ENCODE results near the gene PTPDC1. TPM values are rescaled to one million over a fixed set of nuclear protein-coding genes. Genes with fewer than 3 reads are reported as not detected.
A peak's percentile ranks its signal among the peaks of the same experiment; 100 is the strongest.

The PTPDC1 gene
- total and polyA plus RNA-seq, 9 of the 15 experiments (the other 6 are each of a cell fraction or from before 2014, with no cell fraction given) = 1.1 to 8.1 (median 5.7) TPM

GRCh38 chr9:94068257-94068656 lies 16.0 kb upstream of the PTPDC1 start (continued):
- TF ChIP-seq ZNF398 (CRISPR knock-in tag; IDR thresholded peaks at IDR 0.05) (no peak), YY1 (IDR thresholded peaks at IDR 0.05; ENCODE audit: borderline replicate concordance in 1 of 3, control insufficient read depth in 1 of 3, extremely low read depth in 1 of 3, insufficient read depth in 3 of 3, insufficient read length in 1 of 3, insufficient replicate concordance in 2 of 3, low read depth in 1 of 3, low read length in 2 of 3) (no peak), SNIP1 (IDR thresholded peaks at IDR 0.05; ENCODE audit: low read depth) (no peak), RAD21 (CRISPR knock-in tag; conservative IDR thresholded peaks at IDR 0.05 in 1 of 2, IDR thresholded peaks at IDR 0.05 in 1 of 2) (peak in 1 of 2 experiments; percentile 11; a peak in 1 of 4 replicates), BRF2 (IDR thresholded peaks at IDR 0.05; ENCODE audit: borderline replicate concordance, insufficient read depth, insufficient read length) (no peak), MCM5 (IDR thresholded peaks at IDR 0.05; ENCODE audit: low read depth) (no peak), TRIM24 (IDR thresholded peaks at IDR 0.05) (peak; percentile 33 to 72; a peak in 2 of 4 replicates), ZNF511 (CRISPR knock-in tag; IDR thresholded peaks at IDR 0.05) (no peak), CXXC5 (CRISPR knock-in tag; IDR thresholded peaks at IDR 0.05) (0 out of 2 replicates have a peak, but pooled peaks have one; percentile 17), ZNF316 (IDR thresholded peaks at IDR 0.05) (peak; percentile 45; the same call in 1 of the 2 replicates), ELF1 (tag; IDR thresholded peaks at IDR 0.05) (peak; percentile 49; the same call in 1 of the 2 replicates), PTRF (tag; IDR thresholded peaks at IDR 0.05) (no peak), HOMEZ (CRISPR knock-in tag; IDR thresholded peaks at IDR 0.05) (no peak), SMARCE1 (IDR thresholded peaks at IDR 0.05) (peak; percentile 87; the same call in 1 of the 2 replicates), JUND (IDR thresholded peaks at IDR 0.05; ENCODE audit: borderline replicate concordance, low read depth, low read length) (peak; percentile 59), JUND (tag; IDR thresholded peaks at IDR 0.05; ENCODE audit: borderline replicate concordance, low read depth, low read length) (peak; percentile 58; the same call in 1 of the 3 replicates), NKRF (IDR thresholded peaks at IDR 0.05; ENCODE audit: borderline replicate concordance) (no peak), TBL1XR1 (IDR thresholded peaks at IDR 0.05; ENCODE audit: low read length in 2 of 2) (peak in 1 of 2 experiments; percentile 92; a peak in 2 of 4 replicates), SMARCB1 (IDR thresholded peaks at IDR 0.05; ENCODE audit: insufficient read length, low read depth) (no peak), CBFB (CRISPR knock-in tag; IDR thresholded peaks at IDR 0.05) (no peak)

Data from K562 (cell line).